Colon (tissue), 2 donors: ENCODE measurements around the gene EPB41L4B.
"Not testable (repeated sequence)": the region's sequence is repeated elsewhere in the genome, so short reads cannot be mapped to it uniquely, and the experiment has no call there.

ENCODE experiments used
- FAIRE-seq: peaks from 2 replicates; lab custom pipeline; 2012; peaks lifted over from hg19 to GRCh38; lab: Jason Lieb, UNC
- donor health status: control.
- donor health status: control.

Gene EPB41L4B

GRCh38 chr9:109297899-109298298 lies 23.0 kb downstream of the EPB41L4B start:
- FAIRE-seq, result no peak

GRCh38 chr9:109295221-109296130 lies 25.4 kb downstream of the EPB41L4B start:
- FAIRE-seq, result no peak

- FAIRE-seq, result no peak
These were observed 30.5 kb downstream of the EPB41L4B start for GRCh38 chr9:109290385-109290784.

GRCh38 chr9:109289931-109290330 lies 30.9 kb downstream of the EPB41L4B start:
- FAIRE-seq, result no peak

GRCh38 chr9:109289186-109289585 lies 31.7 kb downstream of the EPB41L4B start:
- FAIRE-seq, result no peak

- FAIRE-seq, result no peak
These were observed 33.9 kb downstream of the EPB41L4B start for GRCh38 chr9:109286981-109287380.

GRCh38 chr9:109286571-109286977 lies 34.3 kb downstream of the EPB41L4B start:
- no peak for FAIRE-seq

- FAIRE-seq, result not testable (repeated sequence)
These were observed 37.2 kb downstream of the EPB41L4B start for GRCh38 chr9:109283672-109284071.

- no peak for FAIRE-seq
These were observed 37.8 kb downstream of the EPB41L4B start for GRCh38 chr9:109283012-109283411.

GRCh38 chr9:109282302-109282701 lies 38.6 kb downstream of the EPB41L4B start:
- FAIRE-seq, result no peak

- FAIRE-seq, result no peak
These were observed 39.3 kb downstream of the EPB41L4B start for GRCh38 chr9:109281518-109281917.

GRCh38 chr9:109278848-109279247 lies 42.0 kb downstream of the EPB41L4B start:
- no peak for FAIRE-seq

- no peak for FAIRE-seq
These were observed 42.6 kb downstream of the EPB41L4B start for GRCh38 chr9:109278216-109278615.

GRCh38 chr9:109277451-109277850 lies 43.4 kb downstream of the EPB41L4B start:
- no peak for FAIRE-seq

GRCh38 chr9:109276469-109277440 lies 44.1 kb downstream of the EPB41L4B start:
- no peak for FAIRE-seq

GRCh38 chr9:109274884-109275730 lies 45.8 kb downstream of the EPB41L4B start:
- FAIRE-seq, result no peak

GRCh38 chr9:109273869-109274268 lies 47.0 kb downstream of the EPB41L4B start:
- FAIRE-seq, result no peak

GRCh38 chr9:109272745-109273144 lies 48.1 kb downstream of the EPB41L4B start:
- FAIRE-seq, result no peak

- no peak for FAIRE-seq
These were observed 48.8 kb downstream of the EPB41L4B start for GRCh38 chr9:109272045-109272444.

GRCh38 chr9:109270971-109271925 lies 49.6 kb downstream of the EPB41L4B start:
- no peak for FAIRE-seq

GRCh38 chr9:109270441-109270840 lies 50.4 kb downstream of the EPB41L4B start:
- no peak for FAIRE-seq
